GM18861 (cell line): ENCODE results near the gene ERN2.

Experiments used
- ATAC-seq: cut with Tn5 transposase; IDR thresholded peaks from one replicate; pipeline ENCODE4 v1.9.1; 2021; ENCODE audit not compliant: unreplicated experiment

Gene ERN2

GRCh38 chr16:23689442-23690187 is 23.4 kb downstream of the ERN2 start:
- ATAC-seq = no peak

DNA sequence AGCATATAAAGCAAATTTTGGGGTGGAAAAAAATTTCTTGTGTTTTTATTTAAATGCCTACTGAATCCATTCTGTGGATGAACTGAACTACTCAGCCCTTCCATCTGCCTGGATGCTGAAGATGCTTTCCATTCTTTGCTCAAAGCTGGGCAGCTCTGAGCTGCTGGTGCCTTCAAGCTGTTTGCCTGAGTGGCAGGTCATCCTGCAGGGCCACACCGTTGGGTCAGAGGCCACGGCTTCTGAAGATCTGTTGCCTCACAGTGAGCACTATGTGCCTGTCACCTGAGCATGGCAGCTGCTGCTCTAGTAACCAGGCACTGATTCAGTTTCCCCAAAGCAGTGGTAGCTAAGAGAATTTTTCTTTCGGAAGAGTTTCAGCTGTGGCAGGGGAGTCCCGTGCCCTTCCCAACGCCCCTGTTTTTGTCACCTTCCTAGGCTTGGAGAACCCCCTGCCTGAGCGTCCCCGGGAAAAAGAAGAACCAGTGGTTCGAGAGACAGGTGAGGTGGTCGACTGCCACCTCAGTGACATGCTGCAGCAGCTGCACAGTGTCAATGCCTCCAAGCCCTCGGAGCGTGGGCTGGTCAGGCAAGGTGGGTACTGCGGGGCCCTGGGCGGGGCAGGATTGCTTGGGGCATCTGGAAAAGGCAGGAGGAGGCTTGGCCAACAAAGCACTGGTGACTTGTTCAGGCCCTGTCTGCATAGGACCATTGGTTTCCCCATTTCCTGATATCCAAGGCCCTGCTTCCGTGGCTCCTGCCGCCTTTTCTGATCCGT is 25.8 kb downstream of the ERN2 start:
- no peak for ATAC-seq

- no peak for ATAC-seq
Measured at GRCh38 chr16:23683487-23683886, 29.5 kb downstream of the ERN2 start.

GRCh38 chr16:23682181-23682580 is 30.8 kb downstream of the ERN2 start:
- ATAC-seq = no peak

- no peak for ATAC-seq
Measured at GRCh38 chr16:23679986-23680336, 33.1 kb downstream of the ERN2 start.

- no peak for ATAC-seq
Measured at GRCh38 chr16:23679274-23679985, 33.6 kb downstream of the ERN2 start.

DNA sequence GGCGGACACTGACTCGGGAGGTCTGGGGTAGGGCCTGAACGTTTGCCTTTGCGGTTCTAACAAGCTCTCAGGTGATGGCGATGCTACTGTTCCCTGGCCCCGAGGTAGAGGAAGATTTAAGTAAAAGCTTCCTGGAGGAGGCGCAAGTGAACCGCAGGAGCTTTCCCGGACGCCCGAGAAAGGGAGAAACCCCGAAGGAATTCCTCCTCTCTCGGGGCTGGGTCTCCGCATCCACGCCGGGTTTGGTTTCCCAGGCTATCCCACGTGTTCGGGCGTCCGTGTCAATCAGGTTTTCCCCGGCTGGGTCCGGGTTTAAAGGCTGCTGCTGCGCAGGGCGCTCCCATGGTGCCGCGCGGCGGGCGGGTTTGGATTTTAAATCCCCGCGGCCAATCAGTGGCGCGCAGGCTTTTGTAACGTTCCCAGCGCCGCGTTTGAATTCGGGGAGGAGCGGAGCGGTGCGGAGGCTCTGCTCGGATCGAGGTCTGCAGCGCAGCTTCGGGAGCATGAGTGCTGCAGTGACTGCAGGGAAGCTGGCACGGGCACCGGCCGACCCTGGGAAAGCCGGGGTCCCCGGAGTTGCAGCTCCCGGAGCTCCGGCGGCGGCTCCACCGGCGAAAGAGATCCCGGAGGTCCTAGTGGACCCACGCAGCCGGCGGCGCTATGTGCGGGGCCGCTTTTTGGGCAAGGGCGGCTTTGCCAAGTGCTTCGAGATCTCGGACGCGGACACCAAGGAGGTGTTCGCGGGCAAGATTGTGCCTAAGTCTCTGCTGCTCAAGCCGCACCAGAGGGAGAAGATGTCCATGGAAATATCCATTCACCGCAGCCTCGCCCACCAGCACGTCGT is 34.4 kb downstream of the ERN2 start, which contains the start of gene PLK1:
TSS of gene PLK1 (plus strand) at position 460 of the 844 bp plus-strand sequence. CDS start at position 504, 44 bp downstream.
- peak; percentile 87 for ATAC-seq

DNA sequence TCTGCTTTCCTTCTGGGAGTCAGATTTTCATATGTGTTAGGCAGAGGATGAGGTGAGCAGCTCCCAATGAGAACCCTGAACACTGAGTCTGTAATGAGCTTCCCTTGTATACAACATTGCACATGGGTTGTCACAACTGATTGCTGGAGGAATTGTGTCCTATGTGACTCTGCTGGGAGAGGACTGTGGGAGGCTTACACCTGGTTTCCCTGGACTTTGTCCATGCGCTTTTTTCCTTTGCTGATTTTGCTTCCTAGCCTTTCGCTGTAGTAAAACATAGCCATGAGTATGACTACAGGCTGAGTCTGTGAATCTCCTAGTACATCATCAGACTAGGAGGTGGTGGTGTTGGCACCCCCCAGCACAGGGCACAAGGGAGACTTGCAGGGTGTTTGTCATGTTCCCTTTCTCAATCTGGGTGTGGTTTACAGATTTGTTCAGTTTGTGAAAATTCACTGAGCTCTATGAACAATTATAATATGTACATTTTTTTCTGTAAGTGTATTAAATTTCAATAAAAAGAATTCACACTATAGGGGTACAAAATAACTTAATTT is 36.0 kb downstream of the ERN2 start:
- no peak for ATAC-seq

DNA sequence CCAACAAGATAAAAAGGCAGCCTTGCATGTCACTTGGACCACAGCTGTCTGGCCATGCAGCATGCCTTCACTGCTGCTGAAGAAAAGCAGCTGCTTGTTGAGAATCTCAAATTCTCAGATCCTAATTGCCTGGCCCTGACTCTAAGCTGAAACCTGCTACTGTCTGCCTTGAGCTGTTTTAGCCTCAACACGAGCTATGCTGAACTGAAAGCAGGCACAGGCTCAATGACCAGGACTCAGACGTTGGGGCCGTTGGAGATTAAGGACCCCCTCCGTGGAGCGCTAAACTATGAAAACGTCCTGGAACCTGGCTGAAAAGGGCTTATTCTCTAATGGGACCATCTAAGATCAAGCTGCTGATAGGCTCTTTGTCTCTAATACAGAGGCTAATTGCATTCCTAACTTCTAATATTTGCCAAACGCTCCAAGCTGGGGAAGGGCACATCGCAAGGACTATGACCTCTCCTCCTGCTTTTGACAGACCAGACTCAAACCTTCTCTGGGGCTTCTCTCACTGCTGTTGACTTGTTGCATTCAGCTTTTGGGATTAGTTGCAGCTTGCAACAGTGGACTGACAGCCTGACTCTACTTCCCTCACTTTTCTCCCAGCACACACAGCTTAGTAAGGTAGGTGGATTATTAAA is 38.9 kb downstream of the ERN2 start:
- ATAC-seq = no peak

DNA sequence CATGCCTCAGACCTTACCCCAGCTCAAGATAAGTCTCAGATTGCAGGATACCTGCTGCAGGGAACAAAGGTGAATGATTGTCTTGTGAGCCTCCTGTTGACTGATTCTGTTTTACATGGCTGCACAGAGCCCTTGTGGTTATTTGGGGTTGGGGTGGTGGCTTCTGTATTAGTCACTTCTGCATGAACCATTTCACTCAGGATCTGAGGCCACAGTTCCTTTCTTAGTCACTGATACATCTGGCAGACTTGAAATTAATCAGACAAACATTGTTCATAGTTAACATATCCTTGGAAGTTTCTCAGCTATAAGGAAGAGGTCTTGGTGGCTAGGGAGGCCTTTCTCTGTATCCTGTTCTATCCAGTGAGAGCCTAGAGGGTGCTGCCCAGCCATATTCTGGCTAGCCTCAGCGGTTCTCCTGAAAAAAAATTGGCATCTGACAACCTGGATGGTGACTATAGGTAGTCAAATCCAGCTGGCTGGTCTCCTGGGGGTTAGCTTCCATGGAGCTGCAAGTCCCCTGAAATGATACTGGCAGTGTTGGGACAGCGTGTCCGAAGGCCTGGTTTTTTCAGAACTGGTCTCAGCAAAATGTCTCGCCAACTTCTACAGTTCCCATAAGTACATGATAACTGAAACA is 42.8 kb downstream of the ERN2 start:
- ATAC-seq = peak; percentile 83

DNA sequence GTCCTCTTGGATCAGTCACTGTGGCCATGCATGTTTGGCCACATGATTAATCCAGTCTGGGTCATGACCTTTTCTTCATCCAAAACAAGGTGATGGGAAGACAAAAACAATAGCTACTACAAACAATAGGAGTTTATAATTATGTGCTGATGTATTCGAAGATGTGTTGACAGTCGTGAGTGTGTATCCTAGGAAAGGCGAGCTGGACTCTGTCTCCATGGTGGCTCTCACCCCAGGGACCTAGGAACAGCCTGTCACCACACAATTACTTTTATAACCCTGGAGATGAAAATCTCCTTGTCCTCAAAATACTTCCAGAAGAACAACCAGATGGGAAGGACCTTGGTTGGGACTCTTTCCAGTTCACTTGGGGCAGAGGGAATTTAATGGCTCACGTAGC is 44.1 kb downstream of the ERN2 start:
- no peak for ATAC-seq

GRCh38 chr16:23668225-23668624 is 44.8 kb downstream of the ERN2 start:
- no peak for ATAC-seq

DNA sequence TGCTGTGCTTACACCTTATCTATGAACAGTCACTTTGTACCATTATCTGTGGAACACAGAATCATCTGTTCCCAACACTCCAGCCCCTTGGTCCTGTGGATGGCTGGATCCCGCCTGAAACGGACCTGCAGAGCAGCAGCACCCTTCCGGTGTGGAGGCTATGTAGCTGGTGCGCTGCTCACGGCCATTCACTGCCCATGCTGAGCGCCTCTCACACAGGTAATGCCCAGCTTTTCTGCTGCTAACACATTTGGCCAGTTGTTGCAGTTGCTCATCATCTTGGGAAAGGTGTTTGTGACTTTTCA is 45.7 kb downstream of the ERN2 start:
- ATAC-seq = no peak

- ATAC-seq = no peak
Measured at GRCh38 chr16:23666571-23667354, 46.3 kb downstream of the ERN2 start.

GRCh38 chr16:23663918-23664317 is 49.1 kb downstream of the ERN2 start:
- ATAC-seq = no peak

- peak; percentile 52 for ATAC-seq
Measured at GRCh38 chr16:23651943-23652468, 61.0 kb downstream of the ERN2 start.

- no peak for ATAC-seq
Measured at GRCh38 chr16:23650674-23651416, 62.2 kb downstream of the ERN2 start.

DNA sequence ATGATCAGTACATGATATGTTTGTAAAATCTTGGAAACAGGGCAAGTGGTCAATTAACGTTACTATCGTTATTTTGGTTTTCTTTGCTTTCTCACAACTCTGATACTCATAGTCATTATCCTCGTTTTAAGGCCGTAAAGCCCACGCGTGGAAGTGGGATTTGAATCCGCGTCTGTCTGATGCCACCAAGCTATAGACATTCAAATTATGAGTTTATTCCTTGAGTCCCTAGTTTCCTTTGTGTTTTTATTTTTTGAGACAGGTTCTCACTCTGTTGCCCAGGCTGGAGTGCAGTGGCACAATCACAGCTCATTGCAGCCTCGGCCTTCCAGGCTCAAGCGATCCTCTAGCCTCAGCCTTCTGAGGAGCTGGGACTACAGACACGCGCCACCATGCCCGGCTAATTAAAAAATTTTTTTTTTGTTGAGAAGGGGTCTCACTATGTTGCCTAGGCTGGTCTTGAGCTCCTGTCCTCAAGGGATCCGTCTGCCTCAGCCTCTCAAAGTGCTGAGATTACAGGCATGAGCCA is 70.7 kb downstream of the ERN2 start:
- ATAC-seq = no peak
